GM12892 (cell line): Measurements from ENCODE around the gene GRK4.

ENCODE experiments used
- POLR2A ChIP-seq: IDR thresholded peaks from 2 replicates; pipeline ENCODE4 v1.6.1; 2011; ENCODE audit warnings: low read depth, low read length, control low read depth
- POLR2AphosphoS5 ChIP-seq: IDR thresholded peaks from 2 replicates; pipeline ENCODE4 v1.6.1; 2011; ENCODE audit warnings: low read depth, low read length, control low read depth
- TAF1 ChIP-seq: IDR thresholded peaks from 2 replicates; pipeline ENCODE4 v1.6.1; 2011; ENCODE audit warnings: low read depth, mild to moderate bottlenecking, control low read depth, low read length, borderline replicate concordance

GRCh38 chr4:3011456-3012220, 48.3 kb downstream of the GRK4 start:
- TF ChIP-seq TAF1 (no peak), POLR2AphosphoS5 (no peak), POLR2A (no peak)
